ENCODE measurements around the gene SH3YL1. TPM values are rescaled to one million over a fixed set of nuclear protein-coding genes. Genes with fewer than 3 reads are reported as not detected.
"Not testable (repeated sequence)": the region's sequence is repeated elsewhere in the genome, so short reads cannot be mapped to it uniquely, and the experiment has no call there.

Gene SH3YL1
- total RNA-seq, 1 donor from 2014 or later, result 87.8 TPM

DNA sequence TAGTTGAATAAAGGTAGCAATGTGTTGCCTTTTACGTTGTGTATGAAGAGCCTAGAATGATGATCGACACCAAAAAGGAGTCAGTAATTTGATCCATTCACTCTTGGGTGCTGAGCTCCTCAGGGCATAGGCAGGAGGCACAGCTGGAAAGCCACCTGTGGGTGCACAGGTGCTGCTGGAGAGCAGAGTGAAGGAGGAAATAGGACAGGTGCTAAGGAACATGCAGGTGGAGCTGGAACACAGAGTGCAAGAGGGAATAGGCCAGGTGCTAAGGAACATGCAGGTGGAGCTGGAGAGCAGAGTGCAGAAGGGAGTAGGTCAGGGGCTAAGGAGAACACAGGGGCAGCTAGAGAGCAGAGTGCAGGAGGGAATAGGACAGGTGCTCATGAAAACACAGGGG is 86.1 kb downstream of the SH3YL1 start:
- DNase-seq, result no peak

- no peak for DNase-seq
Measured at GRCh38 chr2:176917-177316, 86.9 kb downstream of the SH3YL1 start.

- no peak for DNase-seq
Measured at GRCh38 chr2:175880-176820, 87.7 kb downstream of the SH3YL1 start.

DNA sequence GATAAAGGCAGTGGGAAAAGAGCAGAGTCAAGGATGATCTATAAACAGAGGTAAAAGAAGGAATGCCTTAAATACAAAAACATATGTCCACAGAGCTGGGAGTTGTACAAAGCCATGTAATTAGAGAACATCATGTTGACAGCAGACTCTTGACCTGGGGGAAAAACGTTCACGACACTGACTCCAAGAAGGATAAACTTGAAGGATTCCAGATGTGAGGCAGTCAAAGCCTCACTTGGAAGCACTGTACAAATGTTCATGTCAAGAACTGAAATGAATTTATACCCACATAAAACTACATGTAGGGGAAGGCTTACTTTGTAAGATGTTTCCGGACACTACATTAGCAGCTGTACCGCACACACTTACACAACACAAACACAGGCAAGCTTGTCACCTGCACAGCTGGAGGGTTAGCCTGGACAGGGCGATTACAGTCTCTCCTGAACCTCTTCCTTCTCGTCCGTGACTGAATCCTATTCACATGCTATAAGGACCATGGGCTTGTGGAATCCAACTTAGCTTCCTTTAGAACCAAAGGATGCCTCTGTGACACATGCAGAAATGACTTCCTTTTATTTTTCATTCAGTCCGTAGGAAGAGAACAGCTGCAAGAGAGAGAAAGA is 88.6 kb downstream of the SH3YL1 start:
- DNase-seq, result no peak

DNA sequence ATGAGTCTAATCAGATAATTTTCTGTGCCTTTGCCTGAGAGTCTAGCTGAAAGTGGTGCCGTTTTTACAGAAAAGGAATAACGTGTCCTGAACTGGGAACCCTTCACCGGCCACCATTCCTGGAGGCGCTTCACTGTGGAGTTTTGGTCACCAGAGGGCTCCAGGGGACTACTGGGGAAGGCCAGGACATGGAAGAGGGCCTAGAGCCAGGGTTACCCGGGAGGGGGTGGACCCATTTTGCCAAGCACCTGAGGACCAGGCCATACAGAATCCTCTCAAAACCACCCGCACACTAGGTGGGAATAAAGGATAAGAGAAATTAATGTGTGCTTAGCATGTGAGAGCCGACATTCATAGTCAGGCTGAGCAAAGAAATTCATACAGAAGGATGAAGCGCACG is 91.7 kb downstream of the SH3YL1 start:
- not testable (repeated sequence) for DNase-seq

GRCh38 chr2:169741-170140 is 94.1 kb downstream of the SH3YL1 start:
- no peak for DNase-seq

Other genes starting within 250 kb of the SH3YL1 start
- 3.1 TPM for gene FAM110C, start 217.5 kb downstream of the SH3YL1 start, total RNA-seq
- 101 TPM for gene ACP1, start 915 bp upstream of the SH3YL1 start, total RNA-seq
- 2.0 TPM for gene ALKAL2, start 24.1 kb upstream of the SH3YL1 start, total RNA-seq